ENCODE data around the gene RIMOC1. TPM values are rescaled to one million over a fixed set of nuclear protein-coding genes. Genes with fewer than 3 reads are reported as not detected.

RIMOC1 gene
- total and polyA plus RNA-seq, 9 donors: 10.5 to 18.2 (median 14.0) TPM

DNA sequence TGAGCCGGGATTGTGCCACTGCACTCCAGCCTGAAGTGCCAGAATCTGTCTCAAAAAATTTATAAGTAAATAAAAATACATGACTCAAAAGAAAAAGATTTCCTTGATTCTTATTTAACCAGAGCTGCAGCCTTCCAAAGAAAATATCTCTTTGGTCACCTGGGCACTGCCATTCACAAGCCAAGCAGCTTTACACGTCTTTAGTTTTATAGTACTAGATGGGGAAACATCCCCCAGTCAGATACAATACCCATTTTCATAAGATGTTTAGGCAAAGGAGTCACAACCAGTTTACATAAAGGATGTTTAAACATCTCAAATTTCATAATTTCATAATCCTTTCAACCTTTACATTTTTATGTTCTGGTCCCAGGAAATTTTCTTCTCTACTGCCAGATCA lies 20.2 kb upstream of the RIMOC1 start:
- H3K27ac ChIP-seq (ENCODE audit: low read length): no peak overlapping the region
- peaks cover 2% of the 10 kb centered on the region for H3K27me3 ChIP-seq (ENCODE audit: control insufficient read depth, insufficient read depth, low read length)
- H3K4me1 ChIP-seq (ENCODE audit: control insufficient read depth, insufficient read depth, low read length): no peaks in the 10 kb centered on the region
- no peak for DNase-seq
- no CpG with 5 or more reads among the region's 2 CpGs for WGBS (ENCODE audit: insufficient coverage)
- H3K4me3 ChIP-seq (ENCODE audit: low read length): no peak overlapping the region
- no peaks in the 10 kb centered on the region for H3K9me3 ChIP-seq (replicated peaks; ENCODE audit: control insufficient read depth, low read depth, low read length)
- H3K36me3 ChIP-seq (ENCODE audit: control insufficient read depth, insufficient read depth, low read length): no peaks in the 10 kb centered on the region

DNA sequence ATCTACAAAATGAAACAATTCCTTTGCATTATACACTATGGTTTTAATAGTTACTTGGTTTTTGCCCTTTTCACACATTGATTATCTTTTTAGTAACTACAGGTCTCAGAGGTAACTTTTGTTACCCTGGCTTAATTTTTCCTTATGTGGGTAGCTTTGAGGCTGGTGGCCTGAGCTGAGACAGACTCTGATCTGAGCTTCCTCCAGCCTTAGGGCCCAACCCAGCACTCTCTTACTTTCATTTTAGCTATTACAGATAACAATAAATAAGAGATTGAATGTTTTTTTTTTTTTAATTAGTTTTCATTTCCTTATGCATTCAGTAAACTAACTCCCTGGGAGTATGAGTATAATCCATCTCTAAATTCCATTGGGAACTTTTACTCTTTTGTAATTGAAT lies 18.9 kb upstream of the RIMOC1 start:
- Histone ChIP-seq H3K9me3 (replicated peaks; ENCODE audit: control insufficient read depth, low read depth, low read length) (no peaks in the 10 kb centered on the region), H3K4me3 (ENCODE audit: low read length) (no peak overlapping the region), H3K36me3 (ENCODE audit: control insufficient read depth, insufficient read depth, low read length) (no peaks in the 10 kb centered on the region), H3K27me3 (ENCODE audit: control insufficient read depth, insufficient read depth, low read length) (peaks cover 2% of the 10 kb centered on the region), H3K4me1 (ENCODE audit: control insufficient read depth, insufficient read depth, low read length) (no peaks in the 10 kb centered on the region), H3K27ac (ENCODE audit: low read length) (no peak overlapping the region)
- no peak for DNase-seq

DNA sequence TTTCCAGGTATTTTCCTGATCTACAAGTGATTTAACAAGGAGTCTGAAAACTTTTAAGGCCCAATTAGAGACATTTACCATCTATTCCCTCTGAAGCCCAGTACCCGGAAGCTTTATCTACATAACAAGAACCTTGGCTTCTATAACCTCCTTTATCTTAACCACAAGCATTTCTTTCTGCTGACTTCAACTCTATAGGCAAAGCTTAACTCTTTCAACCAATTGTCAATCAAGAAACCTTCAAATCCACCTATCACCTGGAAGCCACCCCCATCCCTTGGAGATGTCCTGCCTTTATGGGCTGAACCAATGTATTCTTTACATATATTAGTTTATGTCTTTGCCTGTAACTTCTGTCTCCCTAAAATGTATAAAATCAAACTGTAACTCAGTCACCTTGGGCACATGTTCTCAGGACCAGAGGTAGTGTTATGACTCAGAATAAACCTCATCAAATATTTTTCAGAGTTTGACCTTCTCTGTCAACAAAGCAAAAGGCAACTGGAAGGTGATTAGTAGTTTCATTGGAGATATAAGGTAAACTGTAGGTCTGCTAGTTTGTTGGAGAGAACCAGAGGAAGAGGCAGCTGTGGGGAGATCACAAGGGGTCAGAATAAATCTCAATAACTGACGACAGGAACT lies 13.0 kb upstream of the RIMOC1 start:
- H3K4me3 ChIP-seq (ENCODE audit: low read length): no peak overlapping the region
- H3K36me3 ChIP-seq (ENCODE audit: control insufficient read depth, insufficient read depth, low read length): no peaks in the 10 kb centered on the region
- no peak for DNase-seq
- H3K27ac ChIP-seq (ENCODE audit: low read length): no peak overlapping the region
- 100% methylated on average over 1 of the region's 2 CpGs for WGBS (ENCODE audit: insufficient coverage)
- H3K27me3 ChIP-seq (ENCODE audit: control insufficient read depth, insufficient read depth, low read length): peaks cover 9% of the 10 kb centered on the region
- no peaks in the 10 kb centered on the region for H3K4me1 ChIP-seq (ENCODE audit: control insufficient read depth, insufficient read depth, low read length)
- H3K9me3 ChIP-seq (replicated peaks; ENCODE audit: control insufficient read depth, low read depth, low read length): no peaks in the 10 kb centered on the region

DNA sequence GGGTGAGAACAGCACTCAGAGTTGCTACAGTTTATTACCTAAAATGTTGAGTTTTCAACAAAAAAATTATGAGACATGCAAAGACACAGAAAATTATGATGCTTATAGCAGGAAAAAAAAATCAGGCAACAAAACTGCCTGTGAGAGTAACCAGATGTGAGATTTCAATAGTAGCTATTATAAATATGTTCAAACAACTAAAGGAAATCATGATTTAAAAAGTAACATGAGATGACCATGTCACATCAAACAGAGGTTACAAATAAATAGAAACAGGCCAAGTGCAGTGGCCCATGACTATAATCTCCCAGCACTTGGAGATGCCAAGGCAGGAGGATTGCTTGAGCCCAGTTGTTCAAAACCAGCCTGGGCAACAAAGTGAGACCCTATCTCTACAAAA lies 12.1 kb upstream of the RIMOC1 start:
- Histone ChIP-seq H3K4me3 (ENCODE audit: low read length) (no peak overlapping the region), H3K4me1 (ENCODE audit: control insufficient read depth, insufficient read depth, low read length) (no peaks in the 10 kb centered on the region), H3K27ac (ENCODE audit: low read length) (no peak overlapping the region), H3K36me3 (ENCODE audit: control insufficient read depth, insufficient read depth, low read length) (no peaks in the 10 kb centered on the region), H3K27me3 (ENCODE audit: control insufficient read depth, insufficient read depth, low read length) (peaks cover 10% of the 10 kb centered on the region), H3K9me3 (replicated peaks; ENCODE audit: control insufficient read depth, low read depth, low read length) (no peaks in the 10 kb centered on the region)
- no peak for DNase-seq

- Histone ChIP-seq H3K4me1 (ENCODE audit: control insufficient read depth, insufficient read depth, low read length) (no peaks in the 10 kb centered on the region), H3K27me3 (ENCODE audit: control insufficient read depth, insufficient read depth, low read length) (peaks cover 10% of the 10 kb centered on the region), H3K27ac (ENCODE audit: low read length) (no peak overlapping the region), H3K36me3 (ENCODE audit: control insufficient read depth, insufficient read depth, low read length) (no peaks in the 10 kb centered on the region), H3K9me3 (replicated peaks; ENCODE audit: control insufficient read depth, low read depth, low read length) (no peaks in the 10 kb centered on the region), H3K4me3 (ENCODE audit: low read length) (no peak overlapping the region)
- 86% methylated on average over 2 of the region's 3 CpGs for WGBS (ENCODE audit: insufficient coverage)
- DNase-seq: no peak
Observed at GRCh38 chr5:41893074-41893851, 10.9 kb upstream of the RIMOC1 start.

GRCh38 chr5:41896230-41896629 lies 7.9 kb upstream of the RIMOC1 start:
- whole genome bisulfite sequencing (ENCODE audit: insufficient coverage): 65% methylated on average over 2 of the region's 2 CpGs
- Histone ChIP-seq H3K36me3 (ENCODE audit: control insufficient read depth, insufficient read depth, low read length) (no peaks in the 10 kb centered on the region), H3K27me3 (ENCODE audit: control insufficient read depth, insufficient read depth, low read length) (peaks cover 13% of the 10 kb centered on the region), H3K4me1 (ENCODE audit: control insufficient read depth, insufficient read depth, low read length) (no peaks in the 10 kb centered on the region), H3K9me3 (replicated peaks; ENCODE audit: control insufficient read depth, low read depth, low read length) (no peaks in the 10 kb centered on the region), H3K4me3 (ENCODE audit: low read length) (no peak overlapping the region), H3K27ac (ENCODE audit: low read length) (no peak overlapping the region)
- no peak for DNase-seq

DNA sequence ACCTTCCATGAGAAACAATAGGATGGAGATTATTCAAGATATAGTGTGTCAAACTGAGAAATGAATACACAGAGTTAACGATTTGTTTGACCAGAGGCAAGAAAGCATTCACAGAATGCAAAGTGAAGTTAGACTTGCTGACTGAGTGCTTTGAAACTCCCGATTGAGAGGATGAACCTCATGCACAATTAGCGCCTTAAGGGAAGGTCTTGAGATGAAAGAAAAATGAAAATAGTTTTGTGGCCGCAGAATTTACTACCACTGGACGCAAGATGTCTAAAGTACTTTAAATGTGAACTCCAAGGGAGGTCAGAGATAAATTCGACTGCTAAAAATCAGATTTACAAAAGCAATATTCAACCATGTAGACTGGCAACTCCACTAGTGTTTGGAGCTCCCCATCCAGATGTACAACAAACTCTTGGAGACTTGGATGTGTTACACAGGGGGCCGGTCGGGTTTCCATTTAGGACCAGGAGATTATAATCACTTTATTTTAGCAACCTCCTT lies 707 bp upstream of the RIMOC1 start:
- peak overlapping the region; percentile 95 for H3K4me3 ChIP-seq (ENCODE audit: low read length)
- peaks cover 4% of the 10 kb centered on the region for H3K36me3 ChIP-seq (ENCODE audit: control insufficient read depth, insufficient read depth, low read length)
- H3K27me3 ChIP-seq (ENCODE audit: control insufficient read depth, insufficient read depth, low read length): peaks cover 3% of the 10 kb centered on the region
- peaks cover 3% of the 10 kb centered on the region for H3K4me1 ChIP-seq (ENCODE audit: control insufficient read depth, insufficient read depth, low read length)
- peak overlapping the region; percentile 96 for H3K27ac ChIP-seq (ENCODE audit: low read length)
- 53% methylated on average over 7 of the region's 8 CpGs for WGBS (ENCODE audit: insufficient coverage)
- no peak for DNase-seq
- no peaks in the 10 kb centered on the region for H3K9me3 ChIP-seq (replicated peaks; ENCODE audit: control insufficient read depth, low read depth, low read length)

DNA sequence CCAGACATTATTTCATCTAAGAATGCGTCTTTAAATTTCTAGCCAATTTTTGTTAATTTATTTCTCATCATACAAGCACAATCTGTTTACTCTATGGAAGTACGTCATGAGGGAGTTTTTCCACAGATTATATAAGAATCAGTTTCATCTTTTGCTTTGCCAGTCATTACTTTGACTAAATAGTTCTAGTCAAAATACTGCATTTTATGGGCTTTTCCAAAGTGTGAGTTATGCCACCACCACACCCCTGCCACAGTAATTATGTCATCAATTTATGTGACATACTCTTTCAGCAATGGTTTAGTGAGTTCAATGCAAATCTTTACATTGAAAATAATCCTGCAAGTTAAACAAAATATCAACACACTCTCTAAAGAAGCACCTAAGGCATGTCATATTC lies 2.0 kb downstream of the RIMOC1 start:
- no peak for DNase-seq
- Histone ChIP-seq H3K9me3 (replicated peaks; ENCODE audit: control insufficient read depth, low read depth, low read length) (no peaks in the 10 kb centered on the region), H3K4me1 (ENCODE audit: control insufficient read depth, insufficient read depth, low read length) (peaks cover 3% of the 10 kb centered on the region), H3K27ac (ENCODE audit: low read length) (no peak overlapping the region), H3K36me3 (ENCODE audit: control insufficient read depth, insufficient read depth, low read length) (peaks cover 13% of the 10 kb centered on the region), H3K27me3 (ENCODE audit: control insufficient read depth, insufficient read depth, low read length) (no peaks in the 10 kb centered on the region), H3K4me3 (ENCODE audit: low read length) (no peak overlapping the region)
- no CpG with 5 or more reads among the region's 2 CpGs for WGBS (ENCODE audit: insufficient coverage)

DNA sequence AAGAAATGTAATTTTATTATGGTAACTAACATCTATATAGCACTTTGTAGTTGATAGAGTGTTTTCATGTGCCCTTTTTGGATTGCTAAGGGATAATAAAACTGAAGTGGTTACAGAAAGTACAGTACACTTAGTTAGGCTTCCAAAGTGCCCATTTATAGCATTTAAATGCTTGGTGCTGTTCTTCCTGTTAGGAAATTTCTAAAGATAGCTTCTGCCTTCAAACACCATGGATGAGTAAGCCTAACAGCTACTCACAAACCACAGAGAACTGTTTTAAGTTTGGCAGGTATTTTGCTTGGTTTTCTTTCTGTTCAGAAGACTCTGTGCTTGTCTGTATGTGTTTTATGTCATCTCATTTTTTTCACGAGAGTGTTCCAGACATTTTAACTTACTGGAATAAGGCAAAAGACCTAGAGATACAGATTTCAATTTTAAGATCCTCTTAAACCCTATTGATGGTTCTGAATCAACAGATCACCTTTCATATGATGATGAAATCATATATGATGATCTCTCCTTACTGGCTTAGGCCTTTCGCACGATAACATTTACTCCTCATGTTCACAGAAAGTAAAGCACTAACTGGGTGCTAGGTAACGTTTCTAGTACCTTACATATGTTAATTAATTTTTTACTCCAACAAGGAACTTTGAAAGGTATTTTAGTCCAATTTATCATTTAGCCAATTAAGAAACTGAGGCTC lies 4.4 kb downstream of the RIMOC1 start:
- Histone ChIP-seq H3K27ac (ENCODE audit: low read length) (no peak overlapping the region), H3K4me3 (ENCODE audit: low read length) (no peak overlapping the region), H3K4me1 (ENCODE audit: control insufficient read depth, insufficient read depth, low read length) (peaks cover 3% of the 10 kb centered on the region), H3K9me3 (replicated peaks; ENCODE audit: control insufficient read depth, low read depth, low read length) (no peaks in the 10 kb centered on the region), H3K27me3 (ENCODE audit: control insufficient read depth, insufficient read depth, low read length) (no peaks in the 10 kb centered on the region), H3K36me3 (ENCODE audit: control insufficient read depth, insufficient read depth, low read length) (peaks cover 15% of the 10 kb centered on the region)
- no peak for DNase-seq
- no CpG with 5 or more reads among the region's 4 CpGs for WGBS (ENCODE audit: insufficient coverage)

- no peaks in the 10 kb centered on the region for H3K4me1 ChIP-seq (ENCODE audit: control insufficient read depth, insufficient read depth, low read length)
- no peaks in the 10 kb centered on the region for H3K27me3 ChIP-seq (ENCODE audit: control insufficient read depth, insufficient read depth, low read length)
- WGBS (ENCODE audit: insufficient coverage): 88% methylated on average over 2 of the region's 2 CpGs
- peaks cover 23% of the 10 kb centered on the region for H3K36me3 ChIP-seq (ENCODE audit: control insufficient read depth, insufficient read depth, low read length)
- no peak overlapping the region for H3K4me3 ChIP-seq (ENCODE audit: low read length)
- no peak for DNase-seq
- H3K9me3 ChIP-seq (replicated peaks; ENCODE audit: control insufficient read depth, low read depth, low read length): no peaks in the 10 kb centered on the region
- H3K27ac ChIP-seq (ENCODE audit: low read length): no peak overlapping the region
Observed at GRCh38 chr5:41918105-41918504, 14.0 kb downstream of the RIMOC1 start.

Measured in muscle of leg (tissue), 11 donors.